ENCODE results near the gene SLCO1A2.
"Not testable (repeated sequence)": the region's sequence is repeated elsewhere in the genome, so short reads cannot be mapped to it uniquely, and the experiment has no call there.

SLCO1A2 gene, protein sequence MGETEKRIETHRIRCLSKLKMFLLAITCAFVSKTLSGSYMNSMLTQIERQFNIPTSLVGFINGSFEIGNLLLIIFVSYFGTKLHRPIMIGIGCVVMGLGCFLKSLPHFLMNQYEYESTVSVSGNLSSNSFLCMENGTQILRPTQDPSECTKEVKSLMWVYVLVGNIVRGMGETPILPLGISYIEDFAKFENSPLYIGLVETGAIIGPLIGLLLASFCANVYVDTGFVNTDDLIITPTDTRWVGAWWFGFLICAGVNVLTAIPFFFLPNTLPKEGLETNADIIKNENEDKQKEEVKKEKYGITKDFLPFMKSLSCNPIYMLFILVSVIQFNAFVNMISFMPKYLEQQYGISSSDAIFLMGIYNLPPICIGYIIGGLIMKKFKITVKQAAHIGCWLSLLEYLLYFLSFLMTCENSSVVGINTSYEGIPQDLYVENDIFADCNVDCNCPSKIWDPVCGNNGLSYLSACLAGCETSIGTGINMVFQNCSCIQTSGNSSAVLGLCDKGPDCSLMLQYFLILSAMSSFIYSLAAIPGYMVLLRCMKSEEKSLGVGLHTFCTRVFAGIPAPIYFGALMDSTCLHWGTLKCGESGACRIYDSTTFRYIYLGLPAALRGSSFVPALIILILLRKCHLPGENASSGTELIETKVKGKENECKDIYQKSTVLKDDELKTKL

DNA sequence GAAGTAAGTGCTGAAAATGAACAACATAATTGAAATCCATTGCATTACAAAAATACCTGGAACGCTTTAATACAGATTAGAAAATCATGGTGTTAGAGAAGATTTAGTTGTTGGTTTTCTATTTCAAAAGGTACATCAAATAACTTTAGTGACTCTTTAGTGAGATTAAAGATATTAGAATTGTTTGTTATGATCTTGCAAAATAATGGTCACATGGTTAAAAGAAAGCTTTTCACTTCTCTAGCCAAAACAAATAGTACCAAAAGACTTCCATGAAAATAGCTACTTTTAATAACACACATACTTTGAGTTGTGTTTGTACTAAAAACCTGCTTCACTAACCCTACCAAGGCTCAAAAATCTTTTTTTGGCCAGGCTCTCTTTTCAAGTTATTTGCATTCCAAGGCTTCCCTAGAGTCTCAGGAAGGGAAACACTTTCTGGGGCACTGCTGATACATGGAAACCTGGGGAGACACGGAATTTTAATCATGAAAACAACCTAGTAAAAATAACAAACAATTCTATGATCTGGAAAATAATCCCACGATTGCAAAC, at the start of gene SLCO1A2:
SLCO1A2 (minus strand) TSS at position 147 of the 555 bp plus-strand sequence. CDS start 270 bp downstream, outside the sequence.
- no peak for DNase-seq
- in situ Hi-C loops (cut with HindIII; ENCODE audit: low pct_ligation_motif_present, low pct_unique_long_range_greater_than_20kb, low sequenced_read_pairs): no loop called here

DNA sequence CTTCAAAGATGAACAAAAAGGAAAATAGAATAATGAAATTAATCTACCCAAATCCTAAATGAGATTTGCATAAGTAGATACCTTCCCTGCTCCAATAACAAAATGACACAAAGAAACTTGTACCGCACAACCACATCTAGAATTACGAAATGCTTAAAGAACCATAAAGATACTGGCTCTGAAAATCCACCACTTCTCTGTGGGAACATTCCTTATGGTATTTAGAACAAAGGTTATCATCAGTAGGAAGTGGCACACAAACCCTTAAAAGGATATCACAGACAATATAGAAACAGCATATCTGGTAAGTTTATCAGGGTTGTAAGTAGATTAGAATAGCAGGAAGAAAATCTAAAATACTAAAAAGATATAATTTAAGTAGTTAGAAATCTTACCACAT, 49.5 kb upstream of the SLCO1A2 start:
- in situ Hi-C loops (cut with HindIII; ENCODE audit: low pct_ligation_motif_present, low pct_unique_long_range_greater_than_20kb, low sequenced_read_pairs): no loop called here
- no peak for DNase-seq

DNA sequence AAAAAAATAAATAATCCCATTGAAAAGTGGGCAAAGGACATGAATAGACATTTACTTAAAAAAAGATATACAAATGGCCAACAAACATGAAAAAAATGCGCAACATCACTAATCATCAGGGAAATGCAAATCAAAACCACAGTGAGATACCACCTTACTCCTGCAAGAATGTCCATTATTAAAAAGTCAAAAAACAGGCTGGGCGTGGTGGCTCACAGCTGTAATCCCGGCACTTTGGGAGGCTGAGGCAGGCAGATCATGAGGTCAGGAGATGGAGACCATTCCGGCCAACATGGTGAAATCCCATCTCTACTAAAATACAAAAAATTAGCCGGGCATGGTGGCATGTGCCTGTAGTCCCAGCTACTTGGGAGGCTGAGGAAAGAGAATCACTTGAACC, 46.6 kb upstream of the SLCO1A2 start:
- DNase-seq; in situ Hi-C loops (cut with HindIII; ENCODE audit: low pct_ligation_motif_present, low pct_unique_long_range_greater_than_20kb, low sequenced_read_pairs): not testable (repeated sequence)

DNA sequence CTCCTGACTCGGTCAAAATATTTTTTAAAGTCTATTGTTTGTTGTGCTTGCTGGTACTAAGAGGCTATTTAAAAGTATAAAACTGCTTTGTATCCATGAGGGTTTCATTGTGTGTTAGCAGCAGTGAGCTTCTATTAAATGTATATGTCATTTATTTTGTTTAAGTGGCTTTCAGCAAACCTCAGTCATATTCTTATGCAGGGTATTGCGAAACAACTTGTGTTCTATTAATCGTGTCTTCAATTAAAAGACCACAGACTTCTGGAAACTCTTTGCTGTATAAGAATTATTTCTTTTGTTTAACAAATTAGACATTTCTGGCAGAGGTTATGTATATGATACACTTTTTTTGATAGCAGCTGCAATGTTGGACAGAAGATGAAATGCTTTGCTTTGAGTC, 44.5 kb upstream of the SLCO1A2 start:
- in situ Hi-C loops (cut with HindIII; ENCODE audit: low pct_ligation_motif_present, low pct_unique_long_range_greater_than_20kb, low sequenced_read_pairs): no loop called here
- no peak for DNase-seq

DNA sequence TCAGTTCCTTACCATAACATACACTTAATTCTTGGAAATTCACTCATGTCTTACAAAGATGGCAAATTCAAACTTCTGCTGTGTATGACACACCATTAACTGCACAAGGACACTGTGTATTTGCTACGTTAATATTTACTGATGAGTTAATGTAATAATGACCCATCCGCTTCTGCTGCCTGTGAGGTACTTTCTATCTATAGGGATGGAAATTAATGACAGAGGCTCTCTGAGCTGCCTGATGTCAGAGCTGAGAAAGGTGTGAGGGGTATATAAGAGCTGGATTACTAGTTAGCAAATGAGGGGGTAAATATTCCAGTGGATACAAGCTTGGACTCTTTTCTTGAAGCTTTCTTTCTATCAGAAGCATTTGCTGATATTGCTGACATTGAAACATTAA, 37.9 kb upstream of the SLCO1A2 start, which contains the start of gene IAPP:
IAPP (plus strand) TSS at position 301 of the 400 bp plus-strand sequence. CDS start 450 bp downstream, outside the sequence.
- no peak for DNase-seq
- in situ Hi-C loops (cut with HindIII; ENCODE audit: low pct_ligation_motif_present, low pct_unique_long_range_greater_than_20kb, low sequenced_read_pairs): no loop called here

DNA sequence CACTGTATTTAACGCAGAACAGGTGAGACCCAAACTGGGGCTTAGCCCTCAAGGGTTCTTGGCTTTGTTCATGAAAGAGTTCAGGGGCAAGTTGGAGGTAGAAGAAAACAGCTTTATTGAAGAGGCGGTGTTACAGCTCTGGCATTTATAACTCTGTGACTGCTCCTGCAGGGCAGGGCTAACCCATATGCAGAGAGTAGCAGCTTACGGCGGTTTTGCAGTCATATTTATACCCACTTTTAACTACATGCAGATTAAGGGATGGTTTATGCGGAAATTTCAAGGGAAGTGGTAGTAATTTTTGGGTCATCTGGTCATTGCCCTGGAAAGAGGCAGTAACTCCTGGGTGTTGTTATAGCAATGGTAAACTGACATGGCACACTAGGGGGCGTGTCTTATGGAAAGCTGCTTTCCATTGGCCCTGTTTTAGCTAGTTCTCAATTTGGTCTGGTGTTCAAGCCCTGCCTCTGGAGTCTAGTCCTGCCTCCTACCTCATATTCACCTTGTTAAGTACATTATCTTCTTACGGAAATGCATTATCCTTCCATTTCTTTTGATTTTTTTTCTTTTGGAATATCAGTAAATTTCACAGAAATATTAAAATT, 36.2 kb upstream of the SLCO1A2 start:
- in situ Hi-C loops (cut with HindIII; ENCODE audit: low pct_ligation_motif_present, low pct_unique_long_range_greater_than_20kb, low sequenced_read_pairs): no loop called here
- DNase-seq: no peak

DNA sequence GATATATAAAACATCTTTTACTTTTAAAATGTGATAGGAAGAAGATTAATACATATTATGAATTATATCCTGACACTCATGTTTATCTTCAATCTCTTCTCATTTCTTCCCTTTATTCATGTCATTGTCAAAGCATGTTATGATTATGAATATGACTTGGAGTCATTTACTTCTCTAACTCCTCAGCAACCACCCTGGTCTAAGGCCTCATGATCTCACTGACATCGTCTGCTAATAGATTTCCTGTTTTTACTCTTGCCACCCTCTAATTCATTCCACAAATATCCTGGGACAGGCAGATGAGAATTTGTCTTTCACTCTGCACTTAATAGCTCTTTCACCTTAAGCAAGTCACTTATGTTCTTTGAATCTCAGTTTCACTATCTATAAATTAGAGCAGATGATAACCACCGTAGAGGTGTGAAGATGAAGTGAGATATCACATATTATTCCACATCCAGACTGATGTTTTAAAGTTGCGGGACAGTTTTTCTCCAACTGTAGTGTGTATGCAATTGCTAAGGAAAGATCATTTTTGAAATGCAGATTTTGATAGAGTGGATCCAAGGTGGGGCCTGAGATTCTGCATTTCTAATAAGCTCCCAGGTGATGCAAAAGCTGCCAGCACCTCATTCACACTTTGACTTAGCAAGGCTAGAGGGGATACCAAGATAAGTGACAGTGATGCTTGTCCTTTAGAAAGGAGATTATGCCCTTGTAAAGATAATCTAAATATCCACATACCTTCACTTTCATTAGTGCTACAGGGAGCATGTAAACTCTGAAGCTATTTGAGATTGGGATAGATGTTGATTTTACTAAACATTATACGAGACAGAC, 34.6 kb upstream of the SLCO1A2 start:
- in situ Hi-C loops (cut with HindIII; ENCODE audit: low pct_ligation_motif_present, low pct_unique_long_range_greater_than_20kb, low sequenced_read_pairs): no loop called here
- no peak for DNase-seq

DNA sequence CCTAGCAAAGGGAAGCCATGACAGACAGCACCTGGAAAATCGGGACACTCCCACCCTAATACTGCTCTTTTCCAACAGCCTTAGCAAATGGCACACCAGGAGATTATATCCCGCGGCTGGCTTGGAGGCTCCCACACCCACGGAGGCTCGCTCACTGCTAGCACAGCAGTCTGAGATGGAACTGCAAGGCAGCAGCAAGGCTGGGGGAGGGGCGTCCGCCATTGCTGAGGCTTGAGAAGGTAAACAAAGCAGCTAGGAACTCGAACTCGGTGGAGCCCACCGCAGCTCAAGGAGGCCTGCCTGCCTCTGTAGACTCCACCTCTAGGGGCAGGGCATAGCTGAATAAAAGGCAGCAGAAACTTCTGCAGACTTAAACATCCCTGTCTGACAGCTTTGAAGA, 25.9 kb upstream of the SLCO1A2 start:
- in situ Hi-C loops (cut with HindIII; ENCODE audit: low pct_ligation_motif_present, low pct_unique_long_range_greater_than_20kb, low sequenced_read_pairs); DNase-seq: not testable (repeated sequence)

DNA sequence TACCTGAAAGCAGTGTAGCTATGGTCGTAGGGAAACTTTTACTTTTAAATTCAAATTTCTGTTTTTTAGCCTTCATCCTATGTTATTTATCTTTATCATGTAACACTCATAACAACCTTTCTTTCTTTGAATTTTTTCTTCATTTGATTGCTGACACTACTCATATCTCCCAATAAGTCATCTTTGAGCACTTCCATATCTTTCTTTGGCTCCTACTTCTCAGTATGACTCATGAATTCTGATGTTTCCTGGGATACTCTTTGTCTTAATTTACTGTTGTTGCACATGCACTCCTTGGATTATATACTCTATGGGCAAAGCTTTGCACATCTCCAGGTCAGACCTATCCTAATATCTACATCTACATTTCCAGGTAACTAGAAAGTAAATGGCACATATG, 19.9 kb upstream of the SLCO1A2 start:
- DNase-seq: no peak
- in situ Hi-C loops (cut with HindIII; ENCODE audit: low pct_ligation_motif_present, low pct_unique_long_range_greater_than_20kb, low sequenced_read_pairs): no loop called here

DNA sequence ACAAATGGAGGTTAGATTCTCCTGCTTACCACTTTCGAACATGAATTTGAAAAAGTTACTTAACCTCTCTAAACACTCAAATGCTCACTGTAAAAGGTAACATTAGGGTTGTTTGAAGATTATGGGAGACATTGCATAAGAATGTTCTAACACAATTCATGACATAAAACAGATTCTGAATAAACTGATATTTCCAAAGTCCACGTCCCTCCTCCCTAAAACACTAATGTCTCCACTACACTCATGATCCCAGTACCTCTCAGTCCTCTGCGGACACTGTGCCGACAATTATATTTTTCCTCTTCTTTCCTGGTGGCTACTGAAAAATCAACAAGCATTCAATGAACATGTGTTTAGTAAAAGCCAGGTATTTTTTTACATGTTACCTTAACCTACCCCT, 19.2 kb upstream of the SLCO1A2 start:
- in situ Hi-C loops (cut with HindIII; ENCODE audit: low pct_ligation_motif_present, low pct_unique_long_range_greater_than_20kb, low sequenced_read_pairs): no loop called here
- no peak for DNase-seq

DNA sequence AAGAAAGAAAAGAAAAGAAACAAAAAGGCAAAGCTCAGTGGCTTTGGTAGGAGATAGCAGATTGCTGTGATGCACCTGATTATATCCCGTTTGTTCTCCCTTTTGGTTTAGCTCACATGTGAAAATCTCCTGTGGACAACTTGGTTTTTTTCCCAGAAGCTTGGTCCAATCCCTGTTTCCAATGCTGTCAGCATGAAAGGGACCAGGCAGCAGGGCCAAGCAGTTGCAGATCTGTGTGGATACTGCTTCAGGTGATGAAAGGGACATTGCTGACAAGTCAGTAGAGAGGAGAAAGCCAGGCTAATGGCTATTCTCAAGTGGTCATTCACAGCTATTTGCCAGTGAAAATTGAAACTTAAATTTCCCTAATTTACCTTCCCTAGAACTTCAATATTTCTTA, 18.8 kb upstream of the SLCO1A2 start:
- DNase-seq: no peak
- in situ Hi-C loops (cut with HindIII; ENCODE audit: low pct_ligation_motif_present, low pct_unique_long_range_greater_than_20kb, low sequenced_read_pairs): no loop called here

DNA sequence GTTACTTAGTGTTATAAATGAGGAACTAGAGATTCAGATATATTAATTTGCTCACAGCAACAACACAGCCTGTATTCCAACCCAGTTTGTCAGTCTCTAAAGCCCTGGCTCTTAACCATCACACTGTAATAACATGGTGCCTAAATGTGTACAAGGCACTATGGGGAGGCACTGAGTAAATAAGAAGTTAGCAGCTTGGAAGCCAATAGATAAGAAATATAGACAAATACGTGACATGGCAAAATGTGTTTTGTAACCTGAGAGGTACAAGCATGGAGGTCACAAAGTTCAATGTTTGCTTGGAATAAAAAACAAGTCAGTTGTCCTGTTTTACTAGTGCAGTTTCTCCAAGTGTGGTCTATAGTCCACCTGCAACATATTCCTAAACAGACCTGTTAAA, 16.3 kb upstream of the SLCO1A2 start:
- DNase-seq: no peak
- in situ Hi-C loops (cut with HindIII; ENCODE audit: low pct_ligation_motif_present, low pct_unique_long_range_greater_than_20kb, low sequenced_read_pairs): no loop called here

DNA sequence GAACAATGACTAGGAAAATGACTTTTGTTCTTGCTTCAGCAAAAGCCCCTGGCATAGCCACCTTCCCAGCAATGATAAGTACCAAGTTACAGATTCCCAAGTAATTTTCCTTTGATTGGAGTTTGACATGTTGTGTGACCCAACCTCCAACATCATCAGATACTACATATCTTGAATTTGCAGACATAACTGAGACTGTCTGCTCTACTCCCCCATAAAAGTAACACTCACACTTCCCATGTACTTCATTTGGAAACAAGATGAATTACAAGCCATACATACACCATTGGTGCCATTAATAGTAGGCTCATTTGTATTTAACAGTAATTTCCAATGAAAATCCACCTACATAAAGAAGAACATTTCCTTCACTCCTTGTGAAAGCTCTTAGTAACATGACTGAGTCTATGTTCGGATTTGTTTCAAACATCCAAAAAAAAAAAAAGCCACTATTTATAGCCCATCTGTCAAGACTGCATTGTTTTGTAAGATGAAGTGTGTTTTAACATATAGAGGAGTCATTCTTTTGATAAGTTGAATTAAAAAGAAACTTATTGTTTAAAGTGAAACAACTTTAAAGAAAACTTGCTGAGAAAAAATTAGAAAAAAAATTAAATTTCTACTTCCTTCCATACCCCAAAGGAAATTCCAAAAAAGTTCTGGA, 12.0 kb upstream of the SLCO1A2 start:
- no peak for DNase-seq
- in situ Hi-C loops (cut with HindIII; ENCODE audit: low pct_ligation_motif_present, low pct_unique_long_range_greater_than_20kb, low sequenced_read_pairs): no loop called here

DNA sequence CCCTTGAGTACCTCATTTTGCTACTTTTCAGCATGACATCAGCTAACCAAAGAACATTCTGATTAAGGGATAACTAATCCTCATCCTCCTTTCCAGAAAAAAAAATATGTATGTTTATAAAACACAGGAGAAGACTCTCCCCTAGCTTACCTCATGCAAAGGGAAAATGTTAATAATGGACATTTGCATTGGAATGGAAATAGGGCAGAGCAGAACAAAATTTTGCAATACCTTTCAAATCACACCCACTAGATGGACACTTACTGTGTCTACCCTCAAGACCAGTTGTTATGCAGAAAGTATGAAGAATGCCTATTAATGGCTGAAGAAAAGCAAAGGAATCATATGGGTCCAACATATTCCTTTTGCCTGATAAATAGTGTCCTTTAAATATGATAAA, 8.9 kb upstream of the SLCO1A2 start:
- DNase-seq: no peak
- in situ Hi-C loops (cut with HindIII; ENCODE audit: low pct_ligation_motif_present, low pct_unique_long_range_greater_than_20kb, low sequenced_read_pairs): no loop called here

DNA sequence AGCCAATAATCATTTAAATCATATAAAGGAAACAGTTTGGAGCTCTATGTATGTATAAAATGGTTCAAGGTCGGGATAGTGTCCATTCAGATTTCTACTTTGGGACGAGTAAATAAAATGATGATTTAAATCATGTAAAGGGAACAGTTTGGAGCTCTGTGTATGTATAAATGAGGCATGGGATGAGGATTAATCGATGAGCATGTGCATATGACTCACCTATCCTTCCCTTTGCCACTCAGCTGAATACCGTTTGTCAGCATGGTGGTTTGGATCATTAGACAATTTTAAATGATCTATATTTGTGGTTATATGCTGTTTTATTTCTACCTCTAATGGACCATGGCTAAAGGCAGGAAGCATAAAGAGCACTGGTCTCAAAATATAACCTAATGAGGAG, 7.1 kb upstream of the SLCO1A2 start:
- no peak for DNase-seq
- in situ Hi-C loops (cut with HindIII; ENCODE audit: low pct_ligation_motif_present, low pct_unique_long_range_greater_than_20kb, low sequenced_read_pairs): no loop called here

DNA sequence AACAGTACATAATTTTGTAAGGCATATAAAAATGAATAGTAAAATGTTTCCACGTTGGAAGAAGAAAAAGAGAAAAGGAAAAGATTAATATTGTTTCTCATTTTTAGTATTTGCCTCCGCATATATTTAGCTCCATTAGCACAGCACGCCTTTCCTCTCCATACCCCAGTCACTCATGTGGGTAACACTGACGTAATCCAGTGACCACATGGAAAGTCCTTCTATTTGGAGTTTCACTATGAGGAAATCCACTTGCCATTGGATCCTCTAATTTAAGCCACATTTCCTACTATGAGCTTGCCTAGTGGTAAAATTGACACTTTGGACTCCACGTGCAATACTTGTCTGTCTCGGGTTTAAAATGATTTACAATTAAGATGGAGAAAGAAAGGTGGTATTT, 5.7 kb upstream of the SLCO1A2 start:
- in situ Hi-C loops (cut with HindIII; ENCODE audit: low pct_ligation_motif_present, low pct_unique_long_range_greater_than_20kb, low sequenced_read_pairs): no loop called here
- DNase-seq: no peak

DNA sequence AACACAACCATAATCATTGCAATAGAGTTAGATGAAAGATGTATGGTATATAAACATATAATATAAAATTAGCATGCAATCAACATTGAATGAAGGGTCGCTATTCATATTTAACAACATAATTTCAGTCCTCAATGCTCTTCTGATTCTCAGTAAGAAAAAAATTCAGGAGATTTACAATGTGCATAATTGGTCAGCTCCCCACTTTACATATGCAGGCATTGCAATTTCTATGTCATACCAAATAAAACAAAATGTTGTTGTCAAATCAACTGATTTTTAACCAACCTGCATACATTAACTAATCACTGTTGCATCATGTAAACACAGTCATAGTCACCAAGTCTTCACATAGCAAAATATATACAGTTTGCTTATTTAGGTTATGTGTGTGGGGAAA, 5.2 kb upstream of the SLCO1A2 start:
- in situ Hi-C loops (cut with HindIII; ENCODE audit: low pct_ligation_motif_present, low pct_unique_long_range_greater_than_20kb, low sequenced_read_pairs): no loop called here
- DNase-seq: no peak
